GM19397 (cell line): ENCODE results near the gene CTU2.

Source experiments
- ATAC-seq: cut with Tn5 transposase; IDR thresholded peaks from one replicate; pipeline ENCODE4 v1.9.1; 2021; ENCODE audit warnings: mild to moderate bottlenecking, moderate library complexity; ENCODE audit not compliant: unreplicated experiment

Gene CTU2

DNA sequence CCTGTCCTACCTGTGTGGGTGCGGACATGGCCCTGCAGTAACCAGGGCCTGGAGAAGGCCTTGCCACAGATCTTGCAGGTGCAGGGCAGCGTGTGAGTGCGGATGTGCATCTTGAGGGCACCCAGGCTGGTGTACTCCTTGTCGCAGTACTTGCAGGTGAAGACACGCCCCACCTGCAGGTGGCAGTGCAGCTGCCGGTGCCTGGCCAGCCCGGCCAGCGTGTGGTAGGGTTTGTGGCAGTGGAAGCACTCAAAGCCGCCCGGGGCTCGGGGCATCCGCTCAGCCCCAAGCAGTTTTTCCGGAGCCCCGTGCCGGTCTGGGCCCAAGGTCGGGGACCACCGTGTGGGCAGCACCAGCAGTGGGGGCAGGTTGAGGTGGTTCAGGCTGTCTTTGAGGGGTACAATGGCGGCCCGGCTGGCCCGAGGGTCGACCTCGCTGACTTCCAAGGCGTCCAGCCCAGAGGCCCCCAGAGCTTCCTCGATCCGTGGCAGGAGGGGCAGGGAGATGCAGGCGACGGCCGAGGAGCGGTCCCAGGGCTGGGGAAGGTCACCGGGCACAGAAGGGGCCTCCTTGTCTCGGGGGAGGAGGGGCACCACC lies 25.1 kb upstream of the CTU2 start:
- peak; percentile 5 for ATAC-seq

GRCh38 chr16:88681709-88682451 lies 24.4 kb upstream of the CTU2 start:
- peak; percentile 67 for ATAC-seq

GRCh38 chr16:88684569-88685155 lies 21.6 kb upstream of the CTU2 start:
- no peak for ATAC-seq

DNA sequence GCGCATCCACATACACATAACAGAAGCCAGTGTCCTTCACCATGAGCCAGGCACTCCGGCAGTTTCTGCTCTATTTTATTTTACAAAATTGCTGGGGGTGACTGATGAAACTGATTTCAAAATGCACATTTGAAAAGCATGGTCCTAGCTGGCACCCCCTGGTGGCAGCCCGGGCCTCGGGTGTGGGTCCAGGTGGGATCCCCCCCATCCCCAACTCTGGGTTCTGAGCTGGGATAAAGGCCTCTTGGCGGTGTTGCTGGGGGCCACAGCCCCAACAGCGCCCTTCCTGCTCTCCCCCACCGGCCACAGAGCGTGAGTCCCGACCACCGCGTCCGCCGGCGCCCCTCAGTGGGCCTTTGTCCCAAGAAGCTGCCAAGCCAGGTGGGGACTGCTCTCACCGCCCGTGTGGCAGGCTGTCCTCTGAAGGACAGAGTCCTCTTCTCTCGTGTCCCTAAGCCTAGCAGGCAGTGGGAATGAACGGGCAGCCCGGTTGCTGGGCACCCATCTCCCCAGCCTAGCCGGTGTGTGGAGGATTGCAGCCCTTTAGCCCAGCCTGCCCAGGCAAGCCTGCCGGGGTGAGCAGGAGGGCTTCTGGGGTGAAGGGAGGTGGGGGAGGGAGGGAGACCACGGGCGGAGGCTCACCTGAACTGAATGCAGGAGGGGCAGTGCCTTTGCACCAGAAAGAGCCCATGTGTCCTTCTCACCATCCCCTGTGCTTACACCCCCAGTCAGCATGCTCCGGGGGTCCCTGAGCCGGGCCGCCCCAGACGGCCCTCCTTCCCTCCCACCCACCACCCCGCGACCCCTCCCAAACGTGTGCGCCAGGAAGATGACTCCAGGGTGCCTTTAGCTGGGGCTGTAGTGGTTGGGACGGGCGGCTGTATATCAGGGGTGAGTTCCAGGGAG lies 20.9 kb upstream of the CTU2 start:
- no peak for ATAC-seq

GRCh38 chr16:88686062-88686438 lies 20.3 kb upstream of the CTU2 start:
- peak; percentile 16 for ATAC-seq

GRCh38 chr16:88686439-88687253 lies 19.7 kb upstream of the CTU2 start, which contains the start of gene SNAI3:
SNAI3 (minus strand) TSS chr16:88686507; CDS start chr16:88686406, 101 bp downstream.
- peak; percentile 59 for ATAC-seq

DNA sequence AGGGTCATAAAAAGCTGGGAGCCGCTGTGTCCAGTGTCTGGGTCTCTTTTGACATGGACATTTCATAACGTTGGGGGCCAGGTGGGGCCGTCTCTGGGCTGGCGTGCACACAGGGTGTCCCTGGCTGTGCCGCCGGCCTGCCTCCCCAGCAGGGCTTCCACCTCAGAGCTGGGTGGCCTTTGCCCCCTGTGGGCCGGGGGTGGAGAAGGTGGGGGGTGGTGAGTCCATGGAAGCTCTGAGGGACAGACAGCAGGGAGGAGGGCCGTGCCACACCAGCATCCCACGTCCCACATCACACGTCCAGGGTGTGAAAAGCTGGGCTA lies 19.1 kb upstream of the CTU2 start:
- ATAC-seq = no peak

DNA sequence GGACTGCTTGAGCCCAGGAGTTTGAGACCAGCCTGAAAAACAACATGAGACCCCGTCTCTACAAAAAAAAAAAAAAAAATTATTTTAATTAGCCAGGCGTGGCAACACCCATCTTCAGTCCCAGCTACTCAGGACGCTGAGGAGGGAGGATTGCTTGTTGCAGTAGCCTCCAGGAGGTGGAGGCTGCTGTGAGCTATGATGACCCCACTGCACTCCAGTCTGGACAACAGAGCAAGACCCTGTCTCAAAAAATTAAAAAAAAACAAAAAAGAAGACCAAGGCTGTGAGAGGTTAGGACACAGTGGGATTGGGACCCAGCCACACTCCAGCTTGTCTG lies 18.7 kb upstream of the CTU2 start:
- ATAC-seq = no peak

GRCh38 chr16:88688013-88688778 lies 18.1 kb upstream of the CTU2 start:
- no peak for ATAC-seq

- no peak for ATAC-seq
Observed at GRCh38 chr16:88690341-88691128, 15.8 kb upstream of the CTU2 start.

DNA sequence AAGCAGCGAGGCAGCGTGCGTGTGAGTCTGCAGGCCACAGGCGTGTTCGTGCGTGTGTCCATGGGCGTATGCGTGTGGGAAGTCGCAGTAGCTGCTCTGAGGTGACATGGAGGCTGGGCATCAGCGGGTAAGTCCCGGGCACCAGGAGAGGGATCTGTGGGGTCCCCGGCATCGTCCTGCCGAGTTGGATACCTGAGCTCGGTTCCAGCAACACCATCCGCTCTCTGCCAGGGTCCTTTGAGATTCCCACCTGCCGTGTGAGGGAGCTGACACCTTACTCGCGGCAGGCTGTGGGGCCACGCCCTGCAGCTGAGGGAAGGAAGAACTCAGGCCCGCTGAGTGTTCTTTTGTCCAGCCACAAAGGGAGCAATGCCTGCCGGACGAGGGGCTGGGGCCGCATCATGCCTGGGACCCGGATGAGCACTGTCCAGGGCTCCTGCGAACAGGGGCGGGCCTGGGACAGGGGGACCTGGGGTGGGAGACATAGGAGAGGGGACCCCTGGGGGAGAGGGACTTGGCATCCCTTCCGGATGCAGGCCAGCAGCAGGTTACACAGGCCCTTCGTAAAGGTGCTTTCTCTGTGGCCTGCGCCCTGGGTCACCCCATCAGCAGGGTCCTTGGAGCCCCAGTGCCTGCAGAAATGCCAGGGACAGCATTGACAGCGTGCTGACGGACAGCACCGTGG lies 15.0 kb upstream of the CTU2 start:
- ATAC-seq = no peak

DNA sequence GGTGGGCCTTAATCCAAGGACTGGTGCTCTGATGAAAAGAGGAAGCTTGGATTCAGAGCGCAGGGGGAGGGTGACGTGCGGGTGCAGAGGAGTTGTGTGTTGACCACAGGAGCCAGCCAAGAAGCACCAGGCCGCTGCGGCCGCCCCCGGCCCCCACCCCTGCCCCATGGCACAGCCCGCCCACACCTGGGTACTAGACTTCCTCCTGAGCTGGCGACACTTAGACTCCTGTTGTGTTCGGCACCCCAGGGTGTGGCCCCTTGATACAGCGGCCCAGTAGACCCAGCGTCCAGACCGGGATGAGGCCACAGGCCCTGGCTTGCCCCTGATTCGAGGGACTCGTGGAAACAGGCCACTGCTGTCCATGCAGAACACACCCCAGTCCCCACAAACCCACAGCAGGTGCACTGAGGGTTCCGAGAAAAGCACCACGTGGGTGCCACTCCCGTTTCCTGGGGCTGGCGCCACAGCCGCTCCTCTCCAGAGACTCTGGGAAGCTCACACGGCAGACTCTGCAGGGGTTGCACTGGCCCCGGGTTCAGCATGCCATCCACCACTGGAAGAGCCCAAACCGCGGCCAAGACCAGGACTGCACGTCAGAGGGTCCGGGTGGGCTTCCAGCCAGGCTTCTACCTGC lies 14.3 kb upstream of the CTU2 start:
- no peak for ATAC-seq

GRCh38 chr16:88692861-88693260 lies 13.4 kb upstream of the CTU2 start:
- ATAC-seq = no peak

- ATAC-seq = no peak
Observed at GRCh38 chr16:88693420-88694177, 12.7 kb upstream of the CTU2 start.

DNA sequence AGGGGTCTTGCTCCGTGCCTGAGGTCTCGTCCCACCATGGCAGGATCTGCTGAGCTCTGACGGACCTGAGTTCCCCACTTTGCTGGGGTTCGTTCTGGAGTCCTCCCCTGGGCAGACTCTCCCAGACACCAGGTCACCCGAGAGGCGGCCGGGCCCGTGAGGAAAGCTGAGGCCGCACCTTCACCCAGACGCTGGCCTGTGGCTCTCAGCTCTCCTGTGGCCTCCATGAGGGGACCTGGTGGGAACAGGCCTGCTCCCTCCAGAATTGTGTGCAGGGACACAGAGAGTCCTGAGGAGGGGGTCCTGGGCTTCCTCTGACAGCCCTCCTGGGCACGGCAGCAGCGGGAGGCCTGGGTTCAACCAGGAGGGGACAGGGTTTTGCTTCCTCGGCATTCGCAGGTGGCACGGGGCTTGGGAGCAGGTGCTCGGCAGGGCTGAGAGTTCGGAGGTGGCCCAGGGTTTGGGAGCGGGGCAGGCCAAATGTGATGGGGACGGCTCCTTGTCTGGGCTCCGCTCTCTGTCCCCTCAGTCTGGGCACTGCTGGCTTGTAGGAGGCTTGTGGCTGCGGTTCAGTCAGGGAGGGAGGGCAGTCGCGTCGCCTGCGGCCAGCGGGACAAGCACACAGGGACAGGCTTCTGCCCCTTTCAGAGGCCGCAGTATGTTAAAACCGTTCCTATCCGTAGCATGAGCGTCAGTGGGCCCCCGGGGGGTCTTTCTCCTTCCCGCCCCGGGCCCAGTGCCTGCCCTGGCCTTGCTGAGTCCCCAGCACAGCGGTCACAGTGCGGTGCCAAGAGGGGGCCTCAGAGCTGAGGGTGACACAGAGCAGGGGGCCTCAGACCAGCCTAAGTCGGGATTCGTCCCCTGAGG lies 11.8 kb upstream of the CTU2 start:
- no peak for ATAC-seq

- no peak for ATAC-seq
Observed at GRCh38 chr16:88695218-88695617, 11.1 kb upstream of the CTU2 start.
